Stimulated activated CD4-positive, alpha-beta T cell treated with anti-CD3 and anti-CD28 coated beads, Interleukin-1b, Interleukin-23, amount 100 ng/mL, for 4 hours (primary cell): ENCODE data around the gene INO80.

Experiments used
- DNase-seq, 2 donors: peaks; one replicate each; pipeline ENCODE4 v3.0.0-alpha.2; 2020; ENCODE audit warnings: low read depth in 2 of 2

Gene INO80

GRCh38 chr15:41001524-41002214 lies 114.4 kb downstream of the INO80 start:
- no peak for DNase-seq

- DNase-seq = no peak
These were observed 116.9 kb downstream of the INO80 start for GRCh38 chr15:40999190-40999589.

GRCh38 chr15:40995656-40996055 lies 120.4 kb downstream of the INO80 start:
- no peak for DNase-seq

- no peak for DNase-seq
These were observed 123.3 kb downstream of the INO80 start for GRCh38 chr15:40992825-40993224.

- no peak for DNase-seq
These were observed 123.8 kb downstream of the INO80 start for GRCh38 chr15:40992241-40992741.

GRCh38 chr15:40991355-40991754 lies 124.7 kb downstream of the INO80 start:
- DNase-seq = no peak

GRCh38 chr15:40990789-40991188 lies 125.3 kb downstream of the INO80 start:
- DNase-seq = no peak

- DNase-seq = no peak
These were observed 126.0 kb downstream of the INO80 start for GRCh38 chr15:40990080-40990479.

DNA sequence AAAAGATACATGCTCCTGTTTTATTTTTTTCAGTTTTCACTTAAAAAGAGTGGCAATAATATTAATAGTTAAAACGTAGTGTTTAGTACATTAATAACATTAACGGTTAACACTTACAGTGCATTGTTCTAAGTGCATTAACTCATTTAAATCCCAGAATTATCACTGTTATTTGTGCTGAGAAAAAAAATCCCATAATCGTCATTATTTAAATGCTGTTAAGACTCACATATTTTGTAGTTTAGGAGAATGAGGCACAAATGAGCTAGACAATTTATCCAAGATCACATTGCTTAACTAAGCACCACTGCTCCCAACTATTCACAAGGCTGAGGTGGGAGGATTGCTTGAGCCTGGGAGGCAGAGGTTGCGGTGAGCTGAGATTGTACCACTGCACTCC lies 127.9 kb downstream of the INO80 start:
- no peak for DNase-seq

DNA sequence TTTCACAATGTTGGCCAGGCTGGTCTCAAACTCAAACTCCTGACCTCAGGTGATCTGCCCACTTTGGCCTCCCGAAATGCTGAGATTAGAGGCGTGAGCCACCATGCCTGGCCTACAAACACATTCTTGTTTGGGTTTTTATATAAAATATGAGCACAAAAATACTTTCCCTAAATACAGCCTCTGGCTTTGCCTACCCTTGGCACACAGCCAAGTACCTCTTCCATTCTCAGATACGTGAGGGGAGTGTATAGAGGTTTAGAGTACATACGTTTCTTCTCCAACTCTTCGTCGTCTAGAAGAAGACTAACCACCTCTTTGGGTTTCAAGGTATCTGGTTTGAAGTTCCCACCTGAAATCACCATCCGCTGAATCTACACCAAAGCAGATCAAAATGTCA lies 129.3 kb downstream of the INO80 start:
- no peak for DNase-seq

DNA sequence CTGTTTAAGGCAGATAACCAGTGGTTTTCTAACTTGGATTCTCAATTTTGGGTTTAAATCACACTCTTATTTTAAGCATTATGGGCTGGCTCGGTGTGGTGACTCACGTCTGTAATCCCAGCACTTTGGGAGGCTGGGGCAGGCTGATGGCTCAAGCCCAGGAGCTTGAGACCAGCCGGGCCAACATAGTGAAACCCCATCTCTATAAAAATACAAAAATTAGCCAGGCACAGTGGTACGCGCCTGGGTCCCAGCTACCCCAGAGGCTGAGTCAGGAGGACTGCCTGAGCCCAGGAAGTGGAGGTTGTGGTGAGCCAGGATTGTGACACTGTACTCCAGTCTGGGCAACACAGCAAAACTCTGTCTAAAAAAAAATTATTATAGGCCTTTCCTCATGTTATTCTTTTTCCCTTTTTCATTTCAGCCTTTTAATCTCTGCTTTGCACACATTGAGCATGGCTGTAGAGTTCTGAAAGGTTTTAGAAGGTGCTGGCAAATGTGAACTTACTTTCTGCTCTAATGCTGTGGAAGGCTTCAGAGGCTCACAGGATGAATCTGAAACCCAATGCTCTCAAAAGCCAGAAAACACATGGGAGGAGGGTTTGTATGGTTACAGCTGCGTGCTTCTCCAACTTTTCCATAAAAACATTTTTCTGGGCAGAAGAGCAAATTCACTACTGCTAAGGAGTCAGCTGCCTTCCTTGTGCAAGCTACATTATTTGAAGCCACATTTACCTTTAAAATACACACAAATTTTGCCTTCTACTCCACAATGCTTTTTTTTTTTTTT lies 130.3 kb downstream of the INO80 start:
- DNase-seq = no peak

DNA sequence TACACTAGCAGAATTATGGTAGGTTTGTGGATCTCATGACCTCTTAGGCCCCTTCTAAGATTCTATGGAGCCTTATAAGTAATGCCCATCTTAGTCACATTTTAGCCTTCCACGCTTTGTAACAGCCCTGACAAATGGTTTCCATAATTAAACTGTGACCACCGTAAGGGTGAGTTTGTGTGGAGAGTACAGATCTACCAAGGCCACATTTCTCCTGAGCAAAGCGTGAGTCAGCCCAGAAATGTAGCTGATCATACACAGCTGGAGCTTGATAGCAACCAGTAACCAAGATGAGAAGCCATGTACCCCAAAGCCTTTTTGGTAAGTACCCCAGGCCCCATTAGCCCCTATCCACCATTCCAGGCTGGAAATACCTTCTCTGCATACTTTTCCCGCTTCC lies 131.1 kb downstream of the INO80 start:
- no peak for DNase-seq

DNA sequence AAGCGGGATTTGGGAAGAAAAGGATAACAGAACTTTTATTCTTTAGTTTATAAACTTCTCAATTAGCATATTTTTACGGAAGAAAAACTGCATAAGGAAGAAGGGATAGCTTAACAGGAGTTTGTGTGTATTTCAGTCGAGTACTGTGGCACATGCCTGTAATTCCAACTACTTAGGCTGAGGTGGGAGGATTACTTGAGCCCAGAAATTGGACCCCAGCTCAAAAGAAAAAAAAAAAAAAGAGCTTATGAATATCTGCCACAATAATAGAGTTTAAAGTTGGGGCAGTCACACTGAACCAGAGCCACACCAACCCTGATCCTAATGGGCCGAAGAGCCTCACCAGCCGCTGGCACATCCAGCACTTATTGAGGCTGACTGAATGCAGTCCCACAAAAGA lies 131.7 kb downstream of the INO80 start:
- DNase-seq = no peak

DNA sequence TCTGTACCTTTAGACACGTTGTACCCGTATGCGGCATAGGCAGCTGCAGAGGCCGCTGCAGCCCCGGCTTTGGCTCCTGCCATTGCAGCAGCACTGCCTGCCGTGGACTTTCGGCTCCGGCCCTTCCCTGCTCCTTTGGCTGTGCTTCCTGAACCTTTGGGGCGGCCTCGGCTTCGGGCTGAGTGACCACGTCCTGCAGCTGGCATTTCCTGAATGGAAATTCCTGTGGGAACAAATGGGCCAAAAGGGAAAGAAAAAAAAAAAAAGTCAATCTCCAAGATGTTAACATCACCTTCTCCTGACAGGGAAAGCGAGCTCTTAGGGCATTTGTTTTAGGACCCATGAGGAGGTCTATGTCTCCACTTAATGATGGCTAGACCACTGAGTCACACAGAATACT lies 133.2 kb downstream of the INO80 start:
- DNase-seq = no peak

- DNase-seq = no peak
These were observed 134.9 kb downstream of the INO80 start for GRCh38 chr15:40981186-40981585.

- DNase-seq = no peak
These were observed 137.5 kb downstream of the INO80 start for GRCh38 chr15:40978562-40978961.

DNA sequence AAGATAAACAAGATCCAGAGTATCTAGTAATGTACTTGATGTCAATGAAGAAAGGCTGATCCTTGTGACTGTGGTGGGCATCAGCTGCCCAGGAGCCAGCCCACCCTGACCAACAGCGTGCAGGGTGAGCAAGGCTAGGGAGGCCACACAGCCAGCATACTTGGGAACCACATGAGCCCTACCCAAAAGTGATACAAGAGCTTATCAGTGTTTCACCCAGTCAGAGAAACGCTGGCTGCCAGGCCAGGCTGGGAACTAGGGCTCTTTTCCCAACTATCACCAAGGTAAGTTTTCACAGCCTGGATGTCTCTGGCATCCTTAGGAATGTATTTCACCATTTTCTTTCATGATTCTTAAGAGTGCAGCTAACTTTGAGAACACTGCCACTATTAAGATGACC lies 137.9 kb downstream of the INO80 start:
- DNase-seq = no peak

- no peak for DNase-seq
These were observed 139.3 kb downstream of the INO80 start for GRCh38 chr15:40976819-40977218.

DNA sequence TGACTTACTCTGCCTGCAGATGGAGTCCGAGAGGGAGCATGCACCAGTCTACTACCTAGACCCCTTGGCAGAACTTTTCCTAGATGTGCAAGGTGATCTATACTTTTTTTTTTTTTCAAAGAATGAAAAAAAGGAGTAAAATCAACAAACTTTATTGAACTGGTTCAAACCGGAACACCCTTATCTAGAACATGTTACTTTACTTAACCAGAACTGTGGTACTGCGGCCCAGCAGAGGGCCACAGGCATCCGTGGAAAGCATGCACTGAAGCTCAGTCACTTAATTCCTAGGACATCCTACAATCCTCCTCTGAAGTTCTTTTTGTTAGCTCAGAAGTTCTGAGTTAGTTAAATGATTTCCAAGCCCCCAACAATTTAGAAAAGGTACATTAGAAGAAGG lies 141.2 kb downstream of the INO80 start:
- no peak for DNase-seq

DNA sequence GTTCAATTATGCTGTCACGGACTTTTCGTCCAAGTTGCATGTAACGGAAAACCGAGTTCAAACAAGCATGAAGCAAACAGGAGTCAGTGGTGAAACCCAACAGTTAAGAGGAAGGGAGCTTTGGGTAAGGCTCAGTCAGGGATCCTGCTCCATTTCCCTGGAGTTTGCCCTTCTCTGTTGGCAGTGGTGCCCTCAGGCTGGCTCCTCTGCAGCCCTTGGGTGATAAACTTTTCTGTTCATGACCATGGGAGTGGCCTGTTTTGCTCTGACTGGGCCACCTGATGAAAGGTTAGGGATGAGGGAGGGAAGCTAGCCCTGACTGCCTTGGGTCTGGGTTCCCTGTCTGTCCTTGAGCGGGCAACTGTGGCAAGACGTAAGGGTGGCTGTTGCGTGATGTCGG lies 146.7 kb downstream of the INO80 start:
- no peak for DNase-seq

GRCh38 chr15:40968290-40969085 lies 147.6 kb downstream of the INO80 start:
- DNase-seq = no peak

DNA sequence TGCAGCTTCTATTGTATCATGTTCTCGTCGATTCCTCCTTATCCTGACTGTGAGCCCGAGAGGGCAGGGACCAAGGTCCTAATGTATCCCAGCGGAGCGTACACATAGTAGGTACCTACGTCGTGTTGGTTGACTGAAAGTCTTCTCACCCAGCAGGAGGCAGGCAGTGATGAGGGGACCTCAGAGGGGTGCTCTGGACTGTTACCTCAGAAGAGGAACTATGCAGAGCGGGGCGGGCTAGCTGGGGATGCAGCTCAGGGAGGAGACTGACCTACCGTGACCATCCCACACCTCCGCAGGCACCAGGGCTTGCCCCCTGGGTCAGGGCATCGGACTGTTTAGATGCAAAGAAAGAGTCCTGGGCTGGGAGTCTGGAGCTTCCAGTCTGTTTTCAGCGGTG lies 151.4 kb downstream of the INO80 start:
- no peak for DNase-seq
